Mammary epithelial cell (primary cell): ENCODE results near the gene SMOC1.

Experiments used
- EZH2 ChIP-seq: IDR thresholded peaks from 2 replicates; pipeline ENCODE4 v1.6.1; 2012; ENCODE audit warnings: low read length, inconsistent platforms, borderline replicate concordance
- TF ChIP-seq, protein P1 (sequence below), 2 donors: IDR thresholded peaks in 1 of 2; conservative IDR thresholded peaks in 1 of 2; 2 replicates each; pipeline ENCODE4 v1.5.1; 2011 to 2012; ENCODE audit warnings: inconsistent platforms in 2 of 2, low read length in 2 of 2, mild to moderate bottlenecking in 2 of 2, control low read depth in 1 of 2, low read depth in 1 of 2; ENCODE audit not compliant: insufficient read depth in 1 of 2; ENCODE audit errors: extremely low read depth in 1 of 2

GRCh38 chr14:69931960-69932359 lies 52.7 kb downstream of the SMOC1 start:
- TF ChIP-seq, protein P1, sequence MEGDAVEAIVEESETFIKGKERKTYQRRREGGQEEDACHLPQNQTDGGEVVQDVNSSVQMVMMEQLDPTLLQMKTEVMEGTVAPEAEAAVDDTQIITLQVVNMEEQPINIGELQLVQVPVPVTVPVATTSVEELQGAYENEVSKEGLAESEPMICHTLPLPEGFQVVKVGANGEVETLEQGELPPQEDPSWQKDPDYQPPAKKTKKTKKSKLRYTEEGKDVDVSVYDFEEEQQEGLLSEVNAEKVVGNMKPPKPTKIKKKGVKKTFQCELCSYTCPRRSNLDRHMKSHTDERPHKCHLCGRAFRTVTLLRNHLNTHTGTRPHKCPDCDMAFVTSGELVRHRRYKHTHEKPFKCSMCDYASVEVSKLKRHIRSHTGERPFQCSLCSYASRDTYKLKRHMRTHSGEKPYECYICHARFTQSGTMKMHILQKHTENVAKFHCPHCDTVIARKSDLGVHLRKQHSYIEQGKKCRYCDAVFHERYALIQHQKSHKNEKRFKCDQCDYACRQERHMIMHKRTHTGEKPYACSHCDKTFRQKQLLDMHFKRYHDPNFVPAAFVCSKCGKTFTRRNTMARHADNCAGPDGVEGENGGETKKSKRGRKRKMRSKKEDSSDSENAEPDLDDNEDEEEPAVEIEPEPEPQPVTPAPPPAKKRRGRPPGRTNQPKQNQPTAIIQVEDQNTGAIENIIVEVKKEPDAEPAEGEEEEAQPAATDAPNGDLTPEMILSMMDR (conservative IDR thresholded peaks at IDR 0.05 in 1 of 2, IDR thresholded peaks at IDR 0.05 in 1 of 2; ENCODE audit: extremely low read depth in 1 of 2, insufficient read depth in 1 of 2, low read depth in 1 of 2, low read length in 2 of 2) = no peak
- TF ChIP-seq EZH2 = no peak
